Endothelial cell of umbilical vein (primary cell): Measurements from ENCODE around the gene GRB2. TPM values are rescaled to one million over a fixed set of nuclear protein-coding genes. Genes with fewer than 3 reads are reported as not detected.
"Not testable (repeated sequence)": the region's sequence is repeated elsewhere in the genome, so short reads cannot be mapped to it uniquely, and the experiment has no call there.

ENCODE experiments used
- BruUV-seq: library from RNA; stranded (reverse); fragments of 400-500 nt; replicated peaks from 2 replicates; lab custom pipeline; 2021; lab: Mats Ljungman, UMichigan
- CTCF ChIA-PET: fragments of 300-600, 350-600 bp; sonication (Branson Sonifier 250); formaldehyde crosslinking; loops from one replicate; lab custom pipeline; 2021; ENCODE audit warnings: antibody characterized with exemption, inconsistent platforms; lab: Charles Lee
- POLR2A ChIA-PET: fragments of 300-600, 350-600 bp; sonication (Branson Sonifier 250); formaldehyde crosslinking; loops from one replicate; lab custom pipeline; 2021; ENCODE audit warnings: antibody characterized with exemption, inconsistent platforms; lab: Charles Lee
- DNase-seq: peaks from one replicate; pipeline ENCODE4 v3.0.0-alpha.2; 2011; ENCODE audit warnings: low read depth, low spot score
- FAIRE-seq: peaks from 2 replicates; lab custom pipeline; 2011; peaks lifted over from hg19 to GRCh38; lab: Jason Lieb, UNC
- H2AFZ ChIP-seq: 2 replicates; pipeline ENCODE4 v1.6.0; 2012; ENCODE audit warnings: low read depth, low read length, control low read depth, inconsistent platforms
- H3K27ac ChIP-seq: 2 replicates; pipeline ENCODE4 v1.5.1; 2011; ENCODE audit warnings: low read depth, mild to moderate bottlenecking, control low read depth, low read length, moderate library complexity; ENCODE audit not compliant: insufficient read depth
- H3K27me3 ChIP-seq, 2 experiments: 2 replicates each; pipeline versions ENCODE4 v1.6.0 to v1.6.1; 2011; ENCODE audit warnings: low read length in 2 of 2, mixed read lengths in 1 of 2; ENCODE audit not compliant: control insufficient read depth in 2 of 2, insufficient read depth in 2 of 2
- H3K36me3 ChIP-seq, 2 experiments: 2 replicates in 1 of 2; 3 replicates in 1 of 2; pipeline ENCODE4 v1.5.1; 2011; ENCODE audit warnings: low read length in 2 of 2, mild to moderate bottlenecking in 1 of 2, moderate library complexity in 1 of 2; ENCODE audit not compliant: control insufficient read depth in 2 of 2, insufficient read depth in 2 of 2; ENCODE audit errors: extremely low read depth in 1 of 2
- H3K4me1 ChIP-seq: 3 replicates; pipeline ENCODE4 v1.5.1; 2011; ENCODE audit warnings: mild to moderate bottlenecking, low read length; ENCODE audit not compliant: control insufficient read depth, insufficient read depth; ENCODE audit errors: extremely low read depth
- H3K4me2 ChIP-seq: 2 replicates; pipeline ENCODE4 v1.6.1; 2011; ENCODE audit warnings: low read length, control low read depth, mixed read lengths; ENCODE audit not compliant: insufficient read depth
- H3K4me3 ChIP-seq, 3 experiments: fragments of 200-600 bp in 1 of 3; sonication (generic), shearing (Covaris generic) in 1 of 3; replicated peaks in 1 of 3; 2 replicates each; pipeline ENCODE4 v1.5.1; 2011 to 2016; ENCODE audit warnings: control low read depth in 3 of 3, low read length in 3 of 3, mild to moderate bottlenecking in 2 of 3, inconsistent platforms in 1 of 3, low read depth in 1 of 3, moderate library complexity in 1 of 3; ENCODE audit not compliant: insufficient read depth in 1 of 3
- H3K79me2 ChIP-seq: 2 replicates; pipeline ENCODE4 v1.6.0; 2012; ENCODE audit warnings: low read length, inconsistent platforms; ENCODE audit not compliant: control insufficient read depth, insufficient read depth
- H3K9ac ChIP-seq: replicated peaks from 2 replicates; pipeline ENCODE3; 2011; ENCODE audit warnings: low read length, control low read depth; ENCODE audit not compliant: insufficient read depth; ENCODE audit errors: extremely low read depth
- H3K9me1 ChIP-seq: replicated peaks from 3 replicates; pipeline ENCODE4 v1.6.0; 2011; ENCODE audit warnings: mild to moderate bottlenecking, low read length; ENCODE audit not compliant: control insufficient read depth, insufficient read depth; ENCODE audit errors: extremely low read depth
- H3K9me3 ChIP-seq: replicated peaks from 2 replicates; pipeline ENCODE4 v1.5.1; 2012; ENCODE audit warnings: low read length, inconsistent platforms; ENCODE audit not compliant: control insufficient read depth, insufficient read depth
- H4K20me1 ChIP-seq: replicated peaks from 2 replicates; pipeline ENCODE3; 2011; ENCODE audit warnings: mild to moderate bottlenecking, low read length; ENCODE audit not compliant: control insufficient read depth, insufficient read depth; ENCODE audit errors: extremely low read depth
- FOS ChIP-seq: IDR thresholded peaks from 2 replicates; pipeline ENCODE4 v1.6.1; 2011; ENCODE audit warnings: mild to moderate bottlenecking, low read length, moderate library complexity, borderline replicate concordance; ENCODE audit not compliant: insufficient read depth
- GATA2 ChIP-seq: IDR thresholded peaks from 2 replicates; pipeline ENCODE4 v1.7.0; 2011; ENCODE audit warnings: low read depth, mild to moderate bottlenecking, moderate library complexity, mixed read lengths, low read length; ENCODE audit not compliant: insufficient read length, insufficient read depth
- JUN ChIP-seq: IDR thresholded peaks from 2 replicates; pipeline ENCODE4 v1.6.1; 2011; ENCODE audit warnings: borderline replicate concordance, low read depth; ENCODE audit not compliant: insufficient read length, insufficient read depth
- MYC ChIP-seq: IDR thresholded peaks from one replicate; pipeline ENCODE4 v1.6.1; 2011; ENCODE audit warnings: mild to moderate bottlenecking, low read depth, low read length
- POLR2A ChIP-seq: IDR thresholded peaks from 2 replicates; pipeline ENCODE4 v1.6.1; 2012; ENCODE audit warnings: low read depth, mild to moderate bottlenecking, control low read depth, low read length
- dilution Hi-C: fragments of 300-500 bp; cut with MboI; formaldehyde crosslinking; loops from one replicate; pipeline ENCODE4 v1.15.0; 2019; ENCODE audit warnings: low sequenced_read_pairs; ENCODE audit not compliant: extremely low pct_ligation_motif_present
- intact Hi-C: fragments of 100-400 bp; cut with micrococcal nuclease; formaldehyde crosslinking; loops from one replicate; pipeline ENCODE4 v1.10.0; 2022
- polyA plus RNA-seq, 4 experiments: library from polyadenylated mRNA; depleted of rRNA in 3 of 4; stranded (reverse) in 3 of 4; unstranded in 1 of 4; fragments of >200 nt; gene quantifications; 2 replicates each; pipeline versions ENCODE4 v1.2.1 to v1.2.3, GENCODE V29; 2011 to 2012; ENCODE audit warnings: missing spikeins in 1 of 4
- total RNA-seq: library from RNA; stranded (reverse); gene quantifications from 2 replicates; pipeline ENCODE4 v1.2.3, GENCODE V29; 2021
- TF ChIP-seq, protein P1 (sequence below), 2 donors: IDR thresholded peaks; 1 replicate in 1 of 2; 2 replicates in 1 of 2; pipeline ENCODE4 v1.5.1; 2011; ENCODE audit warnings: low read length in 2 of 2, mild to moderate bottlenecking in 2 of 2, moderate library complexity in 2 of 2, control low read depth in 1 of 2, inconsistent platforms in 1 of 2, low read depth in 1 of 2; ENCODE audit not compliant: insufficient read depth in 1 of 2; ENCODE audit errors: extremely low read depth in 1 of 2

The GRB2 gene
- total and polyA plus RNA-seq, 2 donors (not counting 3 experiments of a cell fraction or from before 2014, with no cell fraction given) = 51.5 to 93.9 TPM

DNA sequence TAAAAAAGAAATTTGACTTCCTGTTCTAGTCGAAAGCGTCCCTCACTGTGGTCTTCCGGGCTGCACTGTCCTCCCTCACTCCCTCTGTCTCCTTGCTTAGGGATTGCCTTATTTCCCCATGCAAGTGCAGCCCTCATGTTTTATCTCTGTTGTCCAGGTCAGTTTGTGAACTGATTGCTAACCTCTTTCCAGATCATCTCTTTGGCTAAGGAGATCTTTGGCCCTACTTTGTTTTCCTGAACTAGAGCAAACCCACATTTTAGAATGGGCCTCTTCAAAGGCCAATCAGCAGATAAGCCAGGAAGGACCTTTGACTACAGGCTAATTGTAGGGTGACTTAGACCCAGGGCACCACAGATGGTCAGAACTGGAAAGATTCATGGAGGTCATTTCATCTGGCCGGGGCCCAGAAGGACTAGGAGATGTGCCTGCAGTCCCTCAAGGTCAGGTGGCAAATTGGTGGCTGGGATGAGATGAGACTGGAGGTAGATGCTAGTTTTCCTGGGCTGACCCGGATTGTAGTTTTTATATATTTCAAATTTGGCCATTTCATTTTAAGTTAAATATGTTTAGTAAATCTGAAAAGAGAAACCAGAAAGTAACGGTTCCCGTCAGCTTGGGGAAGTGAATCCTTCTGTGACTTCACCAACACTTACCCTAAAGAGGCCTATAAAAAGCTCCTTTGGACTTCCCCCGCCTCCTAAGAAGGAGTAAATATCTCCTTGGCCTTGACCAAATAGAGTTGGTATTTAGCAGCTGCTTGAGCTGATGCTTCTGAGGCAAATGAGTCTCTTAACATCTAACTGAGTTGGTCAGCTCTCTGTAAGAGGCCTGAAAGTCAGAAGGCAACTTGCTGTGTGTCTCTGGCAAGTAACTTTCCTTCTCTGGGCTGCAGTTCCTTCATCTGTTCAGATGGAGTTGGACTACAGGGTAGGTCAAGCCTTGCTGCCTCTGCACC, 110.0 kb downstream of the GRB2 start:
- no TSS peak for BruUV-seq
- H3K4me1 ChIP-seq = no peaks in the 10 kb centered on the region
- intact Hi-C loops (no loop called here), dilution Hi-C loops (no loop called here)
- DNase-seq (no peak), FAIRE-seq (no peak)
- TF ChIP-seq JUN (no peak), MYC (no peak), FOS (no peak), POLR2A (no peak), GATA2 (no peak)
- TF ChIP-seq, protein P1, sequence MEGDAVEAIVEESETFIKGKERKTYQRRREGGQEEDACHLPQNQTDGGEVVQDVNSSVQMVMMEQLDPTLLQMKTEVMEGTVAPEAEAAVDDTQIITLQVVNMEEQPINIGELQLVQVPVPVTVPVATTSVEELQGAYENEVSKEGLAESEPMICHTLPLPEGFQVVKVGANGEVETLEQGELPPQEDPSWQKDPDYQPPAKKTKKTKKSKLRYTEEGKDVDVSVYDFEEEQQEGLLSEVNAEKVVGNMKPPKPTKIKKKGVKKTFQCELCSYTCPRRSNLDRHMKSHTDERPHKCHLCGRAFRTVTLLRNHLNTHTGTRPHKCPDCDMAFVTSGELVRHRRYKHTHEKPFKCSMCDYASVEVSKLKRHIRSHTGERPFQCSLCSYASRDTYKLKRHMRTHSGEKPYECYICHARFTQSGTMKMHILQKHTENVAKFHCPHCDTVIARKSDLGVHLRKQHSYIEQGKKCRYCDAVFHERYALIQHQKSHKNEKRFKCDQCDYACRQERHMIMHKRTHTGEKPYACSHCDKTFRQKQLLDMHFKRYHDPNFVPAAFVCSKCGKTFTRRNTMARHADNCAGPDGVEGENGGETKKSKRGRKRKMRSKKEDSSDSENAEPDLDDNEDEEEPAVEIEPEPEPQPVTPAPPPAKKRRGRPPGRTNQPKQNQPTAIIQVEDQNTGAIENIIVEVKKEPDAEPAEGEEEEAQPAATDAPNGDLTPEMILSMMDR (IDR thresholded peaks at IDR 0.05; ENCODE audit: extremely low read depth in 1 of 2, insufficient read depth in 1 of 2, low read depth in 1 of 2, low read length in 2 of 2) = no peak
- H3K79me2 ChIP-seq = no peaks in the 10 kb centered on the region
- no peaks in the 10 kb centered on the region for H3K36me3 ChIP-seq
- H3K27ac ChIP-seq = no peak overlapping the region
- H3K27me3 ChIP-seq = no peaks in the 10 kb centered on the region
- H3K4me2 ChIP-seq = no peak overlapping the region
- H3K9me1 ChIP-seq = no peaks in the 10 kb centered on the region
- CTCF ChIA-PET = interaction anchor here (1.4 kb wide), 1 partner anchor 18 kb away, joined by 3 read pairs; no protein-coding TSS in a partner anchor
- no peaks in the 10 kb centered on the region for H3K9me3 ChIP-seq
- POLR2A ChIA-PET = no interaction called here
- no peak overlapping the region for H3K4me3 ChIP-seq
- H2AFZ ChIP-seq = no peak overlapping the region
- H3K9ac ChIP-seq = no peak overlapping the region
- no peaks in the 10 kb centered on the region for H4K20me1 ChIP-seq

GRCh38 chr17:75292810-75293448, 112.5 kb downstream of the GRB2 start:
- intact Hi-C loops, FAIRE-seq, H3K9ac ChIP-seq, H4K20me1 ChIP-seq, H3K4me3 ChIP-seq, H3K27me3 ChIP-seq, BruUV-seq, H2AFZ ChIP-seq, H3K4me2 ChIP-seq, H3K36me3 ChIP-seq, H3K27ac ChIP-seq, DNase-seq, H3K9me1 ChIP-seq, H3K9me3 ChIP-seq, H3K4me1 ChIP-seq, dilution Hi-C loops, H3K79me2 ChIP-seq: not testable (repeated sequence)
- ChIA-PET POLR2A (interaction anchor here (0.7 kb wide), 1 partner anchor 354 kb away, joined by 3 read pairs; no protein-coding TSS in a partner anchor), CTCF (interaction anchor here (1.1 to 1.9 kb wide), 3 partner anchors 22 to 119 kb away, joined by 5 to 10 read pairs (median 5); partner anchors contain the start of gene MIF4GD)
